HG02678 (cell line): ENCODE measurements around the gene SHROOM3.
A peak's percentile ranks its signal among the peaks of the same experiment; 100 is the strongest.

Experiments used
- ATAC-seq: cut with Tn5 transposase; IDR thresholded peaks from one replicate; pipeline ENCODE4 v1.9.1; 2021; ENCODE audit warnings: mild to moderate bottlenecking, moderate library complexity; ENCODE audit not compliant: unreplicated experiment

SHROOM3 gene

DNA sequence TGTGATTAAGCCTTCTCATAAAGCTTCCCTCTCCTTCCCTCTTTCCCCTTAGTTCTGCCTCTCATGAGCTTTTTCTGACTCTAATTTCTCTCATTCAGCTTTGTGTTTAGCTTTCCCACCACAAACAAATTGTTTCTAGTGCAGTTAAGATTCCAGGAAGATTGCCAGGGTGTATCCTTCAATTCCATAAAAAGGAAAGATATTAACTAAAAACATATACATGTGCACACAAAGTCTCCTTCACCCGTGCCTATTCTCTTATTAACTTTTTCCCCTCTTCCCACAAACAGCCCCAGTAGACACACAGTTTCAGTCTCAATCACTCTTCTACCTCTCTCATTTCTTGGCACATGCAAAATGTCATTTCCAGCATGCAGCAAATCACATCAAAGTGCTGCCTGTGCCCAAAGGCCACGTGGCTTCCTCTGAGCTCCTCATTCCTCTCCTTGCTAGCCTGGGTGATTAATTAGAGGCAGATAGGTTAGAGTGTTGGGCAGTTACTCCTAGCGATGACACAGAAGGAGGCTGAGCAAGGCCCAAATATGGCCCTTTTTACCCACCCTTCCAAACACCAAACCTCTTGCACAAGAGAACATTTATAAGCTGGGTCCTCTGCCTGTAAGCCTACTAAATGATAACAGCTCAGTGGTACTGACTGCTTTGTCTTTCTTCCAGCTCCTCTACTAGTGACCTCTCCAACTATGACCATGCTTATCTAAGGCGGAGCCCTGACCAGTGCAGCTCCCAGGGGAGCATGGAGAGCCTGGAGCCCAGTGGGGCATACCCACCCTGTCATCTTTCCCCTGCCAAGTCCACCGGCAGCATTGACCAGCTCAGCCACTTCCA lies 303.3 kb downstream of the SHROOM3 start:
- ATAC-seq, result no peak

DNA sequence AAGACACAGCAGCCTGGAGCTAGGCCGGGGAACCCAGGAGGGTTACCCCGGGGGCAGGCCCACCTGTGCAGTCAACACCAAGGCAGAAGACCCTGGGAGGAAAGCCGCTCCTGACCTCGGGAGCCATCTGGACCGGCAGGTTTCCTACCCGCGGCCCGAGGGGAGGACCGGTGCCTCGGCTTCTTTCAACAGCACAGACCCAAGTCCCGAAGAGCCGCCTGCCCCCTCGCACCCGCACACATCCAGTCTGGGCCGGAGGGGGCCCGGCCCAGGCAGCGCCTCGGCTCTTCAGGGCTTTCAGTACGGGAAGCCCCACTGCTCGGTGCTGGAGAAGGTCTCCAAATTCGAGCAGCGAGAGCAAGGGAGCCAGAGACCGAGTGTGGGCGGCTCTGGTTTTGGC lies 305.2 kb downstream of the SHROOM3 start:
- ATAC-seq, result no peak

DNA sequence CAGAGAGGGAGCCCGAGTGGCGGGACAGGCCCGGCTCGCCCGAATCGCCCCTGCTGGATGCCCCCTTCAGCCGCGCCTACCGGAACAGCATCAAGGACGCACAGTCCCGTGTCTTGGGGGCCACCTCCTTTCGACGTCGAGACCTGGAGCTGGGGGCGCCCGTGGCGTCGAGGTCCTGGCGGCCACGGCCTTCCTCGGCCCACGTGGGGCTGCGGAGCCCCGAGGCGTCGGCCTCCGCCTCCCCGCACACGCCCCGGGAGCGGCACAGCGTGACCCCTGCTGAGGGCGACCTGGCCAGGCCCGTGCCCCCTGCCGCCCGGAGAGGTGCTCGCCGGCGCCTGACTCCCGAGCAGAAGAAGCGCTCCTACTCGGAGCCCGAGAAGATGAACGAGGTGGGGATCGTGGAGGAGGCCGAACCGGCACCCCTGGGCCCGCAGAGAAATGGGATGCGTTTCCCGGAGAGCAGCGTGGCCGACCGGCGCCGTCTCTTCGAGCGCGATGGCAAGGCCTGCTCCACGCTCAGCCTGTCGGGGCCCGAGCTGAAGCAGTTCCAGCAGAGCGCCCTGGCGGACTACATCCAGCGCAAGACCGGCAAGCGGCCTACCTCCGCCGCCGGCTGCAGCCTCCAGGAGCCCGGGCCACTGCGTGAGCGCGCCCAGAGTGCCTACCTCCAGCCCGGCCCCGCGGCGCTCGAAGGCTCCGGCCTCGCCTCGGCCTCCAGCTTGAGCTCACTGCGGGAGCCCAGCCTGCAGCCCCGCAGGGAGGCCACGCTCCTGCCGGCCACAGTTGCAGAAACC lies 306.0 kb downstream of the SHROOM3 start:
- no peak for ATAC-seq

DNA sequence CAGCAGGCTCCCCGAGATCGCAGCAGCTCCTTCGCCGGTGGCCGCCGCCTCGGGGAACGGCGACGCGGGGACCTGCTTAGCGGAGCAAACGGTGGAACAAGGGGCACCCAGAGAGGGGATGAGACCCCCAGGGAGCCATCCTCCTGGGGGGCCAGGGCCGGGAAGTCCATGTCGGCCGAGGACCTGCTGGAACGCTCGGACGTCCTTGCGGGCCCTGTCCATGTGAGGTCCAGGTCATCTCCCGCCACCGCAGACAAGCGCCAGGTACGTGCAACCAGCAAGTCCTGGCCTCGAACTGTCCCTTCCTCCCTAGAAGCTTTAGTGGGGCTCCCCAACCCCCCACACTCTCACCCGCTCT lies 306.6 kb downstream of the SHROOM3 start:
- no peak for ATAC-seq

DNA sequence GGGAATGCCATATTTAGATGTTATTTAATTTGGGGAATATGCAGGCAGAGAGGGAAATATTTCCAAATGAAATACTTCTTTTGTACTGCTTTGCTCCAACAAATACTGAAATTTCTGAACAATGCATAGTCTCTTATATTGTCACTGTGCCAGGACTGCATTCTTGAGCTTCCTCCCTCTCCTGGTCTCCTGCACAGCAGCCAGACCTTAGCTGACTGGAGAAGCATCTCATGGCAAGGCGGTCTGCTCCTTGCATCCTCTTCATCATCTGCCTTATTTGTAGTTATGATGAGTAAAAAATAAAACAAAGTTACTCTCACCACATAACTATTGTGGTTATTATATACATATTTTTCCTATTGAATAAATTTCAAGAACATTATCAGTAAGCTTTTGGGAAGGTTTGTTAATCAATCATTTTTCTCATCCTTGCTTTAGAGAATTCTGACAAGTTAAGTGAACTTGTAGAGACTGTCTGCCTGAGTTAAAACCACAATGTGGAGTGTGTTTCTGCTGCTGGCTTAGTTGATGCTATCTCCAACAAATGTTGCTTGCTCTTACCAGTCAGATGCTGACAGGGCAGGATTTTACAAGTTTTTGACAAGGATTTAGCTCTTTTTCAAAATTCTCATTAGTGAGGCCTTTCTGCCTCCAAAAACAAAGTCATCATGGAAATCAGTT lies 309.4 kb downstream of the SHROOM3 start:
- ATAC-seq, result no peak

DNA sequence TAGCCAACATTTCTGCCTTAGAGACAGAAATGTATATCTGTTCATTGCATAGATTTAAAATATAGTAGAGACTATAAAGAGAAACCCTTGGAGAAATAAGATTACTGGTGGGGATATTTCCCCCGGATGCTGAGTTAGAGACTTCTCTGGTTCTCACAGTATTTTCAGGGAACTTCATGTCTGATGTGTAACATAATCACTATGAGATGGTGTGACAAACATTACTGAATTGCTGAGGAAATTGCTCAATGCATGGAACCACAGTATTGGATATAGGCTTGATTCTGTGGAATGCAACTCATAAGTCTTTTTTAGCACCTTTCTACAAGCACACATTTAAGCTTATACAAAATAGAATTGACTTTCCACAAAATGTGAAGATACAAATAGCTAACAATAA lies 310.2 kb downstream of the SHROOM3 start:
- no peak for ATAC-seq

DNA sequence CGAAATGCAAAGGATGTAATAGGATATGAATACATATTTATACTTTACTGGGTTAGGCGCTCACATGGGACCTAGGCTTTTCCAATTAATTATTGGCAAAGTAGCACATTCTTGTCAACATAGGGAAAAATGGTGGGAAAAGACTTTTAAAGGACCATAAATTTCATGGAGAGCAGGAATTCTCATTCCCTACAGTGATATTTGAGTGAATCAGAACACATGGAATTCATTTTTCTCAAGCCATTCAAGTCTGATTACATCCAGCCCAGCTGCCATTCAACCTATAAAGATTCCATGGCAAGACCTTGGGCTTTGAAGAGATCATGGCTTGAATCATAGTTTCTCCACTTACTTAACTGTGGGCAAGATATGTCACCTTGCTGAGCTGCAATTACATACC lies 312.5 kb downstream of the SHROOM3 start:
- ATAC-seq, result no peak

DNA sequence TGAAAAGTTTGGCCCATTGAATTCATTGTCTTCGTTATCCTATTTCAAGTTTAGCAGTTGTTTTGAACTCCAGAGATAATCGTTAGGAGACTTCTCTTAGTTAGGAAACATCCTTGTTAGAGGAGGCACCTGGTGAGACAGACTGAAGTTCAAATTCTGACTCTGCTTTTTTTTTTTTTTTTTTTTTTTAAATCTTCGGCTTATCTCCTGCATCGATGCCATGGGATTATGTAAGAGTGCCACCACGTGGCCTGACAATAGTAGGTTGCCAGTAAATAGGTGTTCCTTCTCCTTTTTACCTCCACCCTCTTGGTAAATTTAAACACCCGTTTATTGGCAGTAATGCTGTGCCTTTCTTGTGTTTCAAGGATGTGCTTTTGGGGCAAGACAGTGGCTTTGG lies 313.6 kb downstream of the SHROOM3 start:
- ATAC-seq, result no peak

DNA sequence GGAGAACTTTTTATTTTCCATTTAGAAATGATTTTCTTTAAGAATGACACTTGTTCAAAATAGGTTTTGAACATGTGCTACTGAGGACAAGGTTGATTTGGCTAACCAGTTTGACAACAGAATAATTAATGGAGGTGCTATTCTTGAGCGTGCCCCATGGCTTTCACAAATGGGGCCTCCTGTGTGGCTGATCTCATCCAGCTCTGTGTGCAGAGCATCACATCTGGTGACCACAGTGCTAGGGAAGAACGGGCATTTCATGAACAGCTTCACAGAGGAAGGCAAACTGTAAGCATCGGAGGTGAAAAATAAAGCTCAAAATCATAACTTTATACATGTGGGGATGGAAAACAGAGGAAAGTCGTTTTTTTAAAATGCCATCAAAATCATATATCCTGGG lies 314.3 kb downstream of the SHROOM3 start:
- ATAC-seq, result no peak

DNA sequence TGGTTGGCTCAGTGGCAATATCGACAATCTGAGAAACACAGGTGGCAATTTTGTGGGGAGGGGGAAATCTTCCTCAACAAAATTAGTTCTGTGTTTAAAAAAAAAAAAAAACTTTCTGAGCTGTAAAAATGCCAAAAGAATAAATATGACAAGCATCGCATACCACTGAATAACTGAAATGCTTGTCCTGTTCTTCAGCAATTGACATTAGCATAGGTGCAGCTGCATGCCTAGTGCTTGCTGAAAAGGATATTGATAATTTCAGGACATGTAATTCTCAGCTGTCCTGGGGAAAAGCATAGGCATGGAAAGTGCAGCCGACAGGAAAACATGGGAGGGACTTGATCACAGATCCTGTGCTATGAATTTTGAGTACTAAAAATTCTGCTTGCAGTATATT lies 315.7 kb downstream of the SHROOM3 start:
- ATAC-seq, result no peak

DNA sequence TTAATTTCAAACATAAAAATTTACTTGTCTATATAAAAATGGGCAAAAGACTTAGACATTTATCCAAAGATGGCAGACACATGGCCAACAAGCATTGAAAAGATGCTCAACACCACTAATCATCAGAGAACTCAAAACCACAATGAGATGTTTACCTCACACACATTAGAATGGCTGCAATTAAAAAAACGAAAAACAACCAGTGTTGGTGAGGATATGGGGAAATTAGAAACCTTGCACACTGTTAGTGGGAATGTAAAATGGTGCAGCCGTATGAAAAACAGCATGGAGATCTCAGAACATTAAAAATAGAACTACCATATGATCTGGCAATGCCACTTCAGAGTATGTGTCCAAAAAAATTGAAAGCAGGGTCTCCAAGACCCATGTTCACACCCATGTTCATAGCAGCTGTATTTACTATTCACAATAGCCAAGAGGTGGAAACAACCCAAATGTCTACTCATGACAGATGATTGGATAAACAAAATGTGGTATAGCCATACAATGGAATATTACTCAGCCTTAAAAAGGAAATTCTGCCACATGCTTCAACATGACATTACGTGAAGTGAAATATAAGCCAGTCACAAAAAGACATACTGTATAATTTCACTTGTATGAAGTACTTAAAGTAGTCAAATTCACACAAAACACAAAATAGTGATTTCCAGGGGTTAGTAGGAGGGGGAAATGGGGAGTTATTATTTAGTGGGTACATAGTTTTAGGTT lies 316.7 kb downstream of the SHROOM3 start:
- no peak for ATAC-seq

DNA sequence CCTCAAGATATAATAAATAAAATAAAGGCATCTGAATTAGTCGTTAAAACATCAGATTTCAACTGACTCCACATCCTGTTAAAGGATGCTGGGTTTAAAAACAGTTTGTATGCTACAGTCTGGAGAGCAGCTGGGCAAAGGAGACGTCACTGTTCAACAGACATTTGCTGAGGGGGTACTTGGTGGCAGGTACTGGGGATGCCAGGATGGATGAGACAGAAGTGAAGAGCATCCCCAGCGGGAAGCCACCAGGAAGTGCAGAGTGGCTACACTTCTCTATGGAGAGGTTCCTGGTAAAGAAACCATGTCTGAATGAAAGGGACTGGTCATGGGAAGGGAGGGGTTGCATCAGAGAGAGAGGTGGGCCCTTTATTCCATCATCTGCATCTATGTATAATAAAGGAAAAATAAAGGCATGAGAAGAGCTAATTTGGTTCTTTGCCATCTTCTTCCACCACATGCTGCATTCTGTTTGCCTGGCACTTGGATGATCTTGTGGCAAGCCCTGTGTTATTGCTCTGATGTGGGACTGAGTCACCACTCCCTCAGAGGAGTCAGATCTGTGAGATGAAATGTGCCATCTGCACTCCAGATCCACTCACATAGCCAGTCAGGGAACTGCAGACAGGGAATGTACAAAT lies 318.0 kb downstream of the SHROOM3 start:
- no peak for ATAC-seq

DNA sequence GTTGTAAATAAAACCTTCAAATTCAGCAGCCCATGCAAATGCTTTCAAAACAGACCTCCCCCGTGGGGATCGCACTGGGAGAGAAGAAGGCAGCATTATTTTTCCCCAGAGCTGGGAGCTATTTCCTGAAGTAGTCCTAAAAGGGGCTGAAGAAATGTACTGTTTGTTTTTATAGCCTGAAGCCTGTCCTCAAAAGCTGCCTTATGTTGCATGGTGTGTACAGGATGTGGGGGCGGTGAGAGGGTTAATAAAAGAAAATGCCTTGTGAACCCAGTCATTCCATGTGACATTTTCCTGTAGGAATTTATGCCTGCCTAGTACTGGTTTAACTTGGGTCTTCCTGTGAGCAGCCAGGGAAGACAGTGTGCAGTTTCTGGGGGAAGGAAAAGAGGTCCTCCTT lies 318.8 kb downstream of the SHROOM3 start:
- ATAC-seq, result no peak

DNA sequence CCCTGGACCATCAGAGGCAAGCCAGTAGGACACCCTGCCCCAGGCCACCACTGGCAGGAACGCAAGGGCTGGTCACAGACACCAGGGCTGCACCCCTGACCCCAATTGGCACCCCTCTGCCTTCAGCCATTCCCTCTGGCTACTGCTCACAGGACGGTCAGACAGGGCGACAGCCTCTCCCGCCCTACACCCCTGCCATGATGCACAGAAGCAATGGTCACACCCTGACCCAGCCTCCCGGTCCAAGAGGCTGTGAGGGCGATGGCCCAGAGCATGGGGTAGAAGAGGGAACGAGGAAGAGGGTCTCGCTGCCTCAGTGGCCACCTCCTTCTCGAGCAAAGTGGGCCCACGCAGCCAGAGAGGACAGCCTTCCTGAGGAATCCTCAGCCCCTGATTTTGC lies 319.4 kb downstream of the SHROOM3 start:
- no peak for ATAC-seq

DNA sequence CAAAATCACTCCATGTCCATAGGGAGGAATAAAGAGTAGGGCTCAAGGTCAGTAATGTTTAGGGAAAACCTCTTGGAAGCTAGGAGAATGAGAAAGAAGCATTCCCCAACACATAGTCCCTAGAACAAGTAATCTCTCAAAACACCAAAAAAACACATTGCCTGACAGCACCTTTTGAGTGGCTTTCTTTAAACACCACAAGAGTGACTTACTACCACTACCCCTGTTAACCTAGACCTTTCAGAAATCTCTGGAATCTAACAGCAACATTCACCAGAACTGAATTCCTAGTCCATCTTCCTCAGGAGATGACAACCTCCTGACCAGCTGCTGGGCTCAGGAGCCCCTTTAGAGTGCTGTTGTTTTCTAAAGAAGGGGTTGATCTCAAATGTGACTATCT lies 320.7 kb downstream of the SHROOM3 start:
- ATAC-seq, result no peak

DNA sequence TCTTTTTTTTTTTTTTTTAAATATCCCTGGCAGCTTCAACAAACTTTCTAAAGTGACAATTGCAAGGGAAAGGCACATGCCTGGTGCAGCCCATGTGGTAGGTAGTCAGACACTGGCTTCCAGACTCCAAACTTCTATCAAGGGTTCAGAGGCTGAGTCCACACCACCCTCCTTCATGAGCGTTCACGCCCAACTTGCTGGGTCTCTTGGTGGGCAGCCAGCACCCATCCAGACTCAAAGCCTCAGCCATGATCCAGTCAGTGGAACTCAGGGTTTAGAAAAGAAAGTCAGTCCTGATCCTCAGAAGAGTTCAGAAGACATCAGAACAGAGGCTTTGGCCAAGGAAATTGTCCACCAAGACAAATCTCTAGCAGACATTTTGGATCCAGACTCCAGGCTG lies 321.4 kb downstream of the SHROOM3 start:
- ATAC-seq, result no peak

DNA sequence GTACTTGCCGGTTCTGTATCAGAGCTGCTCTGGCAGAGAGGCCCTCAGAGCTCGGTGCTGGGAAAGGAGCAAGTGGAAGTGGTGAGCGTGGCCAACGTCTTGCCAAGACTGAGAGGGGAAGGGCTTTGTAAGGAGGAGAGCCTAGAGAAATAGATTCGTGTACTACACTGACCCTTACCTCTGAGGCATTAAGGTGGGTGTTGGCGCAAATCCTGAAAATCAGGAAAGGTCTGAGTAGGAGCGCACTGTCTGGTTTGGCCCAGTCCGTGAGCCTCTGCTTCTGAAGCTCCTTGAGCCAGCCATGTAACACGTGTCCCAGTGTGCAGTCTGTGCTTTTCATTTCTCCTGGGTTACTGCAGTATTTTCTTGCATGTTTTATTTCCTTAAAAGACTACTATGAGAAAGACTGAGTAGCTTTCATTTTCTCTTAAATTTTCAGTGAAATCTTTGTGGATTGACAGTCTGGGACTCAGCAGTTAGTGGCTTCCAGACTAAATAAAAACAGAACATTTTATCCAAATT lies 322.4 kb downstream of the SHROOM3 start:
- no peak for ATAC-seq

DNA sequence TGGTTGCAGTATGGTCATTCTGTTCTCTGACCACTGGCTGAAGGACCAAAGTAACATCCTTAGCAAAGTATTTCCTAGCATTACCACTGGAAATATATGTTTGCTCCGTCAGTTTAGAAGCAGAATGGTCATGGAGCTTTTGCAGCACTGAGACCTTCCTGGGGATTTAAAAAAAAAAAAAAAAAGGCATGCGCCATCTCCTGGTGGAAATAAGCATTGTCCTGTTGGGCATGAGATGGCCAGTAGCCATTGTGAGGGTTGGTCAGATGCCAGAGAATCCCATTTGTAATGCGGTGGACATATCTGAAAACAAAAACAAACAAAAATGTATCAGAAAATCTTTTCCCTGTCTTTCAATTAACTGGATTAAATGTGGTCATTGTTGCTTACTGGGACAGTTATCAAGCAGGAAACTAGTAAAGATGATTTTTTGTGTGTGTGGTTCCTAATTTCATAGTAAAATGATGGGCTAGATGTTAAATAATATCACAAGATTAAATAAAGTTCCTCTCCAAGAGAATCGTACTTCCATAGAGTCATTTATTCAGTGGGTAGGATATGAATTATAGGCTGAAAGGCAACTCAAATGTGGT lies 323.4 kb downstream of the SHROOM3 start:
- ATAC-seq, result peak; percentile 49

DNA sequence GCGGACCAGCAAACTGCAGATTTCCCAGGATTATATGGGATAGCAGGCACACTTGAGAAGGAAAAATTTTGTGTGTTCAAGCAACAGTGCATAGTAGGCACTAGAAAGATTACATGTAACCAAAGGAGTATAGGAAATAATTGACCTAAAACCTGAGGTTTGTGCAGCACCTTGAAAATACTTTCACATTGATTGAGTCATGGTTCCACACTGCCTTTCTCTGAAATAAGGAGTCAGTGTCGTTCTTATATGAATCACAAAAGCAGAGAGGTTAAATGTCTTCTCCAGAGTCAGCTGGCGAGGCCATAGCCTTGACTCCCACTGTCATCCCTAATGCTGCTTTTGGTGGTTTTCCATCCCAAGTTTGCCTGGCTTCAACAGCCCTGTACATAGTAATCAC lies 324.0 kb downstream of the SHROOM3 start:
- no peak for ATAC-seq

DNA sequence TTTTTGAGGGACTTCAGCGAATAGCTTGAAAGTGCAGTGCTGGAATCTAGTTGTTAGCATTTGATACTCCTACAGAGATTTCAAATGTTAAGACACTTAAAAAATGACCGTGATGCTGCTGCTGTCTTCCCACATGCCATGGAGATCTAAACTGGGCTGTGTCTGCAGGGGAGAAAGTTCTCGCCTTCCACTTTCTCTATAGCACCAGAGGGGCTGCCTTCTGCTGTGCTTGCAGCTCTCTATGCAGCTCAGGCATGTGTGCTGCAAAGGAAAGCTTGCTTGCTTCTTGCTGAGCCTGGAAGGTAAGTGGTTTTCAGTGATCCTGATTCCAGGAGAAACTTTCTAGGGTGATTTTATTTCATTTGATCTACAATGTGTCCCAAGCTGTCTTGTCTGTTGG lies 325.2 kb downstream of the SHROOM3 start:
- ATAC-seq, result no peak
